ENCODE results near the gene COPG1. TPM values are rescaled to one million over a fixed set of nuclear protein-coding genes. Genes with fewer than 3 reads are reported as not detected.

The COPG1 gene
- total and polyA plus RNA-seq, 2 donors from 2014 or later: 107 to 173 TPM

Small RNA genes within 50 kb of the gene (microRNA-seq; reads per million reads assigned to microRNA genes)
- gene MIR6826: not detected

Other genes starting within 250 kb of the COPG1 start
- gene EFCC1, start 248.3 kb upstream of the COPG1 start, total RNA-seq: 3.7 TPM
- 2.4 TPM for gene EFCC1, start 248.3 kb upstream of the COPG1 start, polyA plus RNA-seq (ENCODE audit: insufficient read depth, low read depth, low replicate concordance)
- gene GP9, start 188.8 kb upstream of the COPG1 start, total RNA-seq: not detected
- gene GP9, start 188.8 kb upstream of the COPG1 start, polyA plus RNA-seq (ENCODE audit: insufficient read depth, low read depth, low replicate concordance): 0.49 TPM
- 27.6 TPM for gene RAB43, start 127.8 kb upstream of the COPG1 start, total RNA-seq
- gene RAB43, start 127.8 kb upstream of the COPG1 start, polyA plus RNA-seq (ENCODE audit: insufficient read depth, low read depth, low replicate concordance): 5.5 TPM
- 27.1 TPM for gene ISY1, start 88.5 kb upstream of the COPG1 start, total RNA-seq
- 22.4 TPM for gene ISY1, start 88.5 kb upstream of the COPG1 start, polyA plus RNA-seq (ENCODE audit: insufficient read depth, low read depth, low replicate concordance)
- 309 TPM for gene CNBP, start 65.7 kb upstream of the COPG1 start, total RNA-seq
- gene CNBP, start 65.7 kb upstream of the COPG1 start, polyA plus RNA-seq (ENCODE audit: insufficient read depth, low read depth, low replicate concordance): 267 TPM
- 40.1 TPM for gene HMCES, start 29.3 kb downstream of the COPG1 start, total RNA-seq
- 37.4 TPM for gene HMCES, start 29.3 kb downstream of the COPG1 start, polyA plus RNA-seq (ENCODE audit: insufficient read depth, low read depth, low replicate concordance)
- gene EFCAB12, start 179.0 kb downstream of the COPG1 start, total RNA-seq: 3.5 TPM
- gene EFCAB12, start 179.0 kb downstream of the COPG1 start, polyA plus RNA-seq (ENCODE audit: insufficient read depth, low read depth, low replicate concordance): 1.2 TPM
- 35.1 TPM for gene MBD4, start 190.3 kb downstream of the COPG1 start, total RNA-seq
- 25.4 TPM for gene MBD4, start 190.3 kb downstream of the COPG1 start, polyA plus RNA-seq (ENCODE audit: insufficient read depth, low read depth, low replicate concordance)
- gene IFT122, start 190.6 kb downstream of the COPG1 start, total RNA-seq: 59.2 TPM
- gene IFT122, start 190.6 kb downstream of the COPG1 start, polyA plus RNA-seq (ENCODE audit: insufficient read depth, low read depth, low replicate concordance): 18.4 TPM